GM12891 (cell line): Measurements from ENCODE around the gene PCDHB16.
"Not testable (repeated sequence)": the region's sequence is repeated elsewhere in the genome, so short reads cannot be mapped to it uniquely, and the experiment has no call there.

Source experiments
- DNase-seq: peaks from one replicate; pipeline ENCODE4 v3.0.0; 2011; ENCODE audit warnings: low spot score; ENCODE audit not compliant: insufficient read length
- FAIRE-seq: peaks from 2 replicates; lab custom pipeline; 2011; peaks lifted over from hg19 to GRCh38; lab: Jason Lieb, UNC
- PAX5 ChIP-seq: IDR thresholded peaks from 2 replicates; pipeline ENCODE4 v1.6.1; 2011; ENCODE audit warnings: low read length, moderate library complexity, mild to moderate bottlenecking; ENCODE audit not compliant: insufficient read depth, severe bottlenecking
- POLR2A ChIP-seq: IDR thresholded peaks from 2 replicates; pipeline ENCODE4 v1.6.1; 2011; ENCODE audit warnings: low read depth, low read length, control low read depth
- POLR2AphosphoS5 ChIP-seq: IDR thresholded peaks from 2 replicates; pipeline ENCODE4 v1.6.1; 2011; ENCODE audit warnings: low read depth, low read length, control low read depth
- POU2F2 ChIP-seq: IDR thresholded peaks from 2 replicates; pipeline ENCODE4 v1.6.1; 2011; ENCODE audit warnings: low read depth, mild to moderate bottlenecking, control low read depth, low read length, moderate library complexity
- SPI1 ChIP-seq: IDR thresholded peaks from 2 replicates; pipeline ENCODE4 v1.6.1; 2011; ENCODE audit warnings: low read depth, low read length, control low read depth
- TAF1 ChIP-seq: IDR thresholded peaks from 2 replicates; pipeline ENCODE4 v1.6.1; 2011; ENCODE audit warnings: low read depth, low read length, control low read depth

Gene PCDHB16

GRCh38 chr5:141172381-141173204 lies 9.6 kb upstream of the PCDHB16 start, which contains the start of gene PCDHB7:
Gene PCDHB7 (plus strand): TSS chr5:141172644. CDS start chr5:141172836, 192 bp downstream.
- TF ChIP-seq POLR2AphosphoS5 = no peak
- TF ChIP-seq POLR2A = no peak
- no peak for TF ChIP-seq TAF1
- no peak for TF ChIP-seq SPI1
- TF ChIP-seq PAX5 = no peak
- TF ChIP-seq POU2F2 = no peak
- FAIRE-seq (no peak), DNase-seq (no peak)

- FAIRE-seq, DNase-seq: not testable (repeated sequence)
Measured at GRCh38 chr5:141174291-141175104, 7.7 kb upstream of the PCDHB16 start.

- DNase-seq (no peak), FAIRE-seq (no peak)
- TF ChIP-seq TAF1 (no peak), POLR2A (no peak), SPI1 (no peak), POU2F2 (no peak), PAX5 (no peak), POLR2AphosphoS5 (no peak)
Measured at GRCh38 chr5:141175933-141176332, 6.3 kb upstream of the PCDHB16 start.

GRCh38 chr5:141177577-141178191 lies 4.5 kb upstream of the PCDHB16 start, which contains the start of gene PCDHB8:
Gene PCDHB8 (plus strand): TSS chr5:141177790. CDS start chr5:141178035, 245 bp downstream.
- not testable (repeated sequence) for DNase-seq
- peak; percentile 20 for FAIRE-seq

GRCh38 chr5:141179371-141179770 lies 2.8 kb upstream of the PCDHB16 start:
- not testable (repeated sequence) for FAIRE-seq, DNase-seq

GRCh38 chr5:141179876-141180275 lies 2.3 kb upstream of the PCDHB16 start:
- DNase-seq, FAIRE-seq: not testable (repeated sequence)

- FAIRE-seq (no peak), DNase-seq (no peak)
- TF ChIP-seq POU2F2 = no peak
- TF ChIP-seq PAX5 = no peak
- TF ChIP-seq POLR2AphosphoS5 = no peak
- no peak for TF ChIP-seq TAF1
- TF ChIP-seq POLR2A = no peak
- no peak for TF ChIP-seq SPI1
Measured at GRCh38 chr5:141180313-141180712, 1.9 kb upstream of the PCDHB16 start.

- DNase-seq, FAIRE-seq: not testable (repeated sequence)
Measured at GRCh38 chr5:141184117-141184855, 2.1 kb downstream of the PCDHB16 start.

- FAIRE-seq = no peak
Measured at GRCh38 chr5:141186897-141187512, 4.8 kb downstream of the PCDHB16 start, which contains the start of gene PCDHB9. Gene PCDHB9 (plus strand): TSS chr5:141187161. CDS start chr5:141187319, 158 bp downstream.

GRCh38 chr5:141188682-141189081 lies 6.5 kb downstream of the PCDHB16 start:
- DNase-seq, FAIRE-seq: not testable (repeated sequence)

More at GRCh38 chr5:141186897-141187512, 4.8 kb downstream of the PCDHB16 start, which contains the start of gene PCDHB9:
- TF ChIP-seq POLR2A (no peak), PAX5 (no peak), TAF1 (no peak), POLR2AphosphoS5 (no peak), SPI1 (no peak), POU2F2 (no peak)
- no peak for DNase-seq

GRCh38 chr5:141189131-141189530 lies 6.9 kb downstream of the PCDHB16 start:
- not testable (repeated sequence) for DNase-seq, FAIRE-seq
